Hematopoietic multipotent progenitor cell treated with erythropoietin and hydrocortisone succinate and interleukin-3 and kit ligand, for 6 days (in vitro differentiated cells): ENCODE data around the gene KRT13.
A peak's percentile ranks its signal among the peaks of the same experiment; 100 is the strongest.

Experiments
- DNase-seq: peaks from one replicate; pipeline ENCODE4 v3.0.0-alpha.2; 2015

KRT13 gene

GRCh38 chr17:41491476-41491875 lies 13.9 kb downstream of the KRT13 start:
- DNase-seq = no peak

GRCh38 chr17:41490000-41490990 lies 15.1 kb downstream of the KRT13 start:
- DNase-seq = no peak

GRCh38 chr17:41489531-41489930 lies 15.9 kb downstream of the KRT13 start, which contains the start of gene KRT36:
Gene KRT36, minus strand, starts transcription at chr17:41489910. Its CDS starts 46 bp downstream, at chr17:41489864.
- no peak for DNase-seq

GRCh38 chr17:41486809-41487530 lies 18.4 kb downstream of the KRT13 start:
- DNase-seq = peak; percentile 67

- DNase-seq = no peak
Measured at GRCh38 chr17:41486316-41486715, 19.1 kb downstream of the KRT13 start.

GRCh38 chr17:41484920-41485904 lies 20.2 kb downstream of the KRT13 start:
- DNase-seq = no peak

GRCh38 chr17:41483991-41484826 lies 21.2 kb downstream of the KRT13 start:
- DNase-seq = peak; percentile 35

- DNase-seq = no peak
Measured at GRCh38 chr17:41483531-41483930, 21.9 kb downstream of the KRT13 start.

- no peak for DNase-seq
Measured at GRCh38 chr17:41481036-41481435, 24.4 kb downstream of the KRT13 start, which contains the start of gene KRT35. Gene KRT35, minus strand, starts transcription at chr17:41481151. Its CDS starts 54 bp downstream, at chr17:41481097.

- no peak for DNase-seq
Measured at GRCh38 chr17:41480581-41480980, 24.8 kb downstream of the KRT13 start.

- no peak for DNase-seq
Measured at GRCh38 chr17:41480136-41480535, 25.3 kb downstream of the KRT13 start.

GRCh38 chr17:41478237-41478636 lies 27.2 kb downstream of the KRT13 start:
- DNase-seq = no peak

- DNase-seq = no peak
Measured at GRCh38 chr17:41476866-41477815, 28.3 kb downstream of the KRT13 start.

GRCh38 chr17:41475421-41475820 lies 30.0 kb downstream of the KRT13 start:
- DNase-seq = no peak

GRCh38 chr17:41474863-41475262 lies 30.5 kb downstream of the KRT13 start:
- no peak for DNase-seq

- DNase-seq = no peak
Measured at GRCh38 chr17:41468346-41468745, 37.1 kb downstream of the KRT13 start.

- no peak for DNase-seq
Measured at GRCh38 chr17:41467561-41467960, 37.9 kb downstream of the KRT13 start.

GRCh38 chr17:41466988-41467387 lies 38.4 kb downstream of the KRT13 start, which contains the start of gene KRT32:
Gene KRT32, minus strand, starts transcription at chr17:41467386. Its CDS starts 61 bp downstream, at chr17:41467325.
- DNase-seq = no peak

GRCh38 chr17:41464682-41465081 lies 40.7 kb downstream of the KRT13 start:
- DNase-seq = no peak

- DNase-seq = no peak
Measured at GRCh38 chr17:41464173-41464572, 41.2 kb downstream of the KRT13 start.
